LNCaP clone FGC (cell line): Measurements from ENCODE around the gene FAM3A.

Experiments used
- DNase-seq: peaks from one replicate; pipeline ENCODE4 v3.0.0-alpha.2; 2011; ENCODE audit warnings: low read depth
- H3K4me3 ChIP-seq: 2 replicates; pipeline ENCODE4 v1.5.1; 2011; ENCODE audit warnings: mild to moderate bottlenecking, low read depth, low read length, control low read depth
- TF ChIP-seq, protein P1 (sequence below): IDR thresholded peaks from 2 replicates; pipeline ENCODE4 v1.5.1; 2012; ENCODE audit warnings: mild to moderate bottlenecking; ENCODE audit not compliant: control insufficient read depth, insufficient read depth; ENCODE audit errors: extremely low read depth

FAM3A gene

GRCh38 chrX:154469114-154469513 lies 46.9 kb downstream of the FAM3A start:
- H3K4me3 ChIP-seq: no peak overlapping the region
- TF ChIP-seq, protein P1, sequence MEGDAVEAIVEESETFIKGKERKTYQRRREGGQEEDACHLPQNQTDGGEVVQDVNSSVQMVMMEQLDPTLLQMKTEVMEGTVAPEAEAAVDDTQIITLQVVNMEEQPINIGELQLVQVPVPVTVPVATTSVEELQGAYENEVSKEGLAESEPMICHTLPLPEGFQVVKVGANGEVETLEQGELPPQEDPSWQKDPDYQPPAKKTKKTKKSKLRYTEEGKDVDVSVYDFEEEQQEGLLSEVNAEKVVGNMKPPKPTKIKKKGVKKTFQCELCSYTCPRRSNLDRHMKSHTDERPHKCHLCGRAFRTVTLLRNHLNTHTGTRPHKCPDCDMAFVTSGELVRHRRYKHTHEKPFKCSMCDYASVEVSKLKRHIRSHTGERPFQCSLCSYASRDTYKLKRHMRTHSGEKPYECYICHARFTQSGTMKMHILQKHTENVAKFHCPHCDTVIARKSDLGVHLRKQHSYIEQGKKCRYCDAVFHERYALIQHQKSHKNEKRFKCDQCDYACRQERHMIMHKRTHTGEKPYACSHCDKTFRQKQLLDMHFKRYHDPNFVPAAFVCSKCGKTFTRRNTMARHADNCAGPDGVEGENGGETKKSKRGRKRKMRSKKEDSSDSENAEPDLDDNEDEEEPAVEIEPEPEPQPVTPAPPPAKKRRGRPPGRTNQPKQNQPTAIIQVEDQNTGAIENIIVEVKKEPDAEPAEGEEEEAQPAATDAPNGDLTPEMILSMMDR: no peak
- no peak for DNase-seq

DNA sequence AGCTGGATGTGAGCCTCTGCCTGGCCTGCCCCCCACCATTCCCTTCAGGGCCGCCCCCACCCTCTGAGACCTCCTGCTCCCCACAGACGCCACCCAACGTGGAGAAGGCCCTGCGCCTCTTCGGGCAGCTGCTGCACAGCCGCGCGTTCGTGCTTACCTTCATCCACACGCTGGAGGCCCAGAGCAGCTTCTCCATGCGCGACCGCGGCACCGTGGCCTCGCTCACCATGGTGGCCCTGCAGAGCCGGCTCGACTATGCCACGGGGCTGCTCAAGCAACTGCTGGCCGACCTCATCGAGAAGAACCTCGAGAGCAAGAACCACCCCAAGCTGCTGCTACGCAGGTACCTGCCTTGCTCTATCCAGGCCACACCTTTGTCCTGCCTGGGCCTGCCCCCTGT lies 47.8 kb downstream of the FAM3A start:
- H3K4me3 ChIP-seq: no peak overlapping the region
- no peak for DNase-seq
- TF ChIP-seq, protein P1: no peak

DNA sequence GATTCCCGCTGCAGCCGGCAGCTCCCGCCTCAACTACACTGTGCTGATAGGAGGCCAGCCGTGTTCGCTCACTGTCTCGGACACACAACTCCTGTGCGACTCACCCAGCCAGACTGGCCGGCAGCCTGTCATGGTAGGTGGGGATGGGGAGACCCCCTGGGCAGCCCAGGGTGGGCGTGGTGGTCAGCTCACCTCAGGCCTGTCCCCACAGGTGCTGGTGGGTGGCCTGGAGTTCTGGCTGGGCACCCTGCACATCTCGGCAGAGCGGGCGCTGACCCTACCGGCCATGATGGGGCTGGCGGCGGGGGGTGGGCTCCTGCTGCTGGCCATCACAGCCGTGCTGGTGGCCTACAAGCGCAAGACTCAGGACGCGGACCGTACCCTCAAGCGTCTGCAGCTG lies 48.5 kb downstream of the FAM3A start:
- no peak for DNase-seq
- H3K4me3 ChIP-seq: no peak overlapping the region
- TF ChIP-seq, protein P1: no peak

- no peak for DNase-seq
- H3K4me3 ChIP-seq: no peak overlapping the region
- TF ChIP-seq, protein P1: no peak
Measured at GRCh38 chrX:154466907-154467306, 49.1 kb downstream of the FAM3A start.

DNA sequence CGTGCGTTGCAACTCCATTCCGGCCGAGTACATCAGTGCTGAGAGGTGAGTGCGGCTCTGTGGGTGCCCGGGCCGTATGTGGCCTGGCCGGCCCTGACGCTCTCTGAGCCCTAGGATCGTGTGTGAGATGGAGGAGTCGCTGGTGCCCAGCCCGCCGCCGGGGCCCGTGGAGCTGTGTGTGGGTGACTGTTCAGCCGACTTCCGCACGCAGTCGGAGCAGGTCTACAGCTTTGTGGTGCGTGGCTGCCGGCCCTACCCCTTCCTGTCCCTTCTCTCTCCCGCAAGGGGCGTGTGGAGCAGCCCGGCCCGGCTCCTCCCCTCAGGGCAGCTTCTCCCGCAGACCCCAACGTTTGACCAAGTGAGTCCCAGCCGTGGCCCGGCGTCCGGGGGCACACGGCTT lies 50.0 kb downstream of the FAM3A start:
- DNase-seq: no peak
- TF ChIP-seq, protein P1: no peak
- no peak overlapping the region for H3K4me3 ChIP-seq

- DNase-seq: no peak
- no peak overlapping the region for H3K4me3 ChIP-seq
- TF ChIP-seq, protein P1: no peak
Measured at GRCh38 chrX:154465601-154466000, 50.4 kb downstream of the FAM3A start.

DNA sequence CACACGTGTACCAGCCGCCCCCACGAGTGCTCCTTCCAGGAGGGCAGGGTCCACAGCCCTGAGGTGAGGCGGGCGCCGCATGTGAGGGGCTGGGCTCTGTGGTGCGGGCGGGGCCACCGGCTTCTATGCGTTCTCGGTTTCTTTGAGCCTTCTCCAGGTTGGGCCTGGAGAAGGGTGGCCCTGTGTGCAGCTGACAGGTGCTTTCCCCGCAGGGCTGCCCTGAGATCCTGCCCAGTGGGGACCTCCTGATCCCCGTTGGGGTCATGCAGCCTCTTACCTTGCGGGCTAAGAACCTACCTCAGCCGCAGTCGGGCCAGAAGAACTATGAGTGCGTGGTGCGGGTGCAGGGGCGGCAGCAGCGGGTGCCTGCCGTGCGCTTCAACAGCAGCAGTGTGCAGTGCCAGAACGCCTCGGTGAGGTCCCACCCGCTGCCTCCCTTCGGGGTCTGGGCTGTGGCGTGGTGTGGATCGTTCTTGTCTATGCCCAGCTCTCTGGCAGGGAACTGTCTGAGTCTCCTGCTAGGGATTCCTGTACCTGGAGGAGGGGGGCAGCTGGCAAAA lies 51.1 kb downstream of the FAM3A start:
- no peak overlapping the region for H3K4me3 ChIP-seq
- TF ChIP-seq, protein P1: no peak

More for the DNA sequence above, 51.1 kb downstream of the FAM3A start:
- DNase-seq: no peak
